ENCODE results near the gene SEMA4G. TPM values are rescaled to one million over a fixed set of nuclear protein-coding genes. Genes with fewer than 3 reads are reported as not detected.

Gene SEMA4G
- total and polyA plus RNA-seq, 2 of the 13 experiments (the other 11 are each of a cell fraction or from before 2014, with no cell fraction given) = 46.2 to 207 TPM

- no peak for TF ChIP-seq ZNF143 (CRISPR knock-in tag; IDR thresholded peaks at IDR 0.05)
- TF ChIP-seq GLI4 (CRISPR knock-in tag; IDR thresholded peaks at IDR 0.05; ENCODE audit: borderline replicate concordance) = no peak
- no peak for TF ChIP-seq ELF4 (CRISPR knock-in tag; IDR thresholded peaks at IDR 0.05; ENCODE audit: borderline replicate concordance)
- TF ChIP-seq MNT (IDR thresholded peaks at IDR 0.05) = no peak
- TF ChIP-seq ZC3H4 (CRISPR knock-in tag; IDR thresholded peaks at IDR 0.05; ENCODE audit: borderline replicate concordance) = peak; percentile 43; the same call in 1 of the 2 replicates
- TF ChIP-seq ZNF460 (CRISPR knock-in tag; IDR thresholded peaks at IDR 0.05; ENCODE audit: borderline replicate concordance) = no peak
- TF ChIP-seq PAX8 (CRISPR knock-in tag; IDR thresholded peaks at IDR 0.05; ENCODE audit: borderline replicate concordance) = no peak
- no peak for TF ChIP-seq ZNF646 (CRISPR knock-in tag; IDR thresholded peaks at IDR 0.05)
- no peak for TF ChIP-seq ZNF737 (CRISPR knock-in tag; IDR thresholded peaks at IDR 0.05; ENCODE audit: borderline replicate concordance)
- no peak for TF ChIP-seq ZBTB44 (CRISPR knock-in tag; IDR thresholded peaks at IDR 0.05)
- TF ChIP-seq IRF1 (CRISPR knock-in tag; IDR thresholded peaks at IDR 0.05; ENCODE audit: low read depth) = no peak
These were observed 479 bp upstream of the SEMA4G start (continued) for GRCh38 chr10:100968863-100969186.
